Activated naive CD4-positive, alpha-beta T cell treated with anti-CD3 and anti-CD28 coated beads, Interleukin-2, amount 50 U/mL, for 24 hours (primary cell): ENCODE measurements around the gene CBS.
"Not testable (repeated sequence)": the region's sequence is repeated elsewhere in the genome, so short reads cannot be mapped to it uniquely, and the experiment has no call there.

Source experiments
- H3K27ac Mint-ChIP-seq: one replicate; pipeline ENCODE4 v1.8.0; 2021; ENCODE audit warnings: mild to moderate bottlenecking, mixed read lengths
- H3K27me3 Mint-ChIP-seq: one replicate; pipeline ENCODE4 v1.8.0; 2021; ENCODE audit warnings: mixed read lengths
- H3K36me3 Mint-ChIP-seq: one replicate; pipeline ENCODE4 v1.8.0; 2021; ENCODE audit warnings: mixed read lengths
- H3K4me1 Mint-ChIP-seq: one replicate; pipeline ENCODE4 v1.8.0; 2021; ENCODE audit warnings: mixed read lengths
- H3K4me3 Mint-ChIP-seq: one replicate; pipeline ENCODE4 v1.8.0; 2021; ENCODE audit warnings: mild to moderate bottlenecking, mixed read lengths
- H3K9me3 Mint-ChIP-seq: one replicate; pipeline ENCODE4 v1.8.0; 2021; ENCODE audit warnings: mixed read lengths

CBS gene

DNA sequence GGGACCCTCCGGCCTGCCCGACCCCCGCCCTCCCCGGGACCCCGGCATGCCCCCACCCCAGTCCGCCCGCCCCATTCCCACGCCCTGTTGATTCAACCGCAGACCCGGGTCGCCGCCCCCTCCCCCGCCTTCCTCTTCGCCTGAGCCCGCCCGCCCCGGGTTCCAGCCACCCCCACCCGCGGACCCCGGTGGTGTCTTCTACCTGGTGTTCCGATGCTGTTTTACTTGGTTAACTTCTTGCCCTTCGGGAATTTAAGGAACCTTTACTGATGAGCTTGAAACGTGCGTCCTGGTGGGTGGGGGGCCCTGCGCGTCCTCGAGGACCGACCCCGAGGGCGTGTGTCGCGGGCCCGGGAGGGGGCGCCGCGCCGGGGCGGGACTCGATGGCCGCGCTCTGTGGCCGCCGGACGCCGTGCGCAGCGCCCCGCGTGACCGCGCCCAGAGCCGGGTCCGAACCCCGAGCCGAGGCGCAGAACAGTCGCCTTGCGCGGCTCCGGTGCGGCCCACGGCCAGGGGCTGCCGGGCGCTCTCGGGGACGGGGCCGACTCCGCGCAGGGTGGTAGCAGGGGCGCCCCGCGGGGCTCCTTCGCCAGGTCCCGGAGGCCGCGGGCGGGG, 495 bp upstream of the CBS start:
- not testable (repeated sequence) for H3K36me3 Mint-ChIP-seq, H3K27ac Mint-ChIP-seq, H3K27me3 Mint-ChIP-seq, H3K9me3 Mint-ChIP-seq, H3K4me1 Mint-ChIP-seq, H3K4me3 Mint-ChIP-seq

GRCh38 chr21:43074401-43075169, 1.1 kb downstream of the CBS start:
- H3K27me3 Mint-ChIP-seq, H3K27ac Mint-ChIP-seq, H3K9me3 Mint-ChIP-seq, H3K4me1 Mint-ChIP-seq, H3K4me3 Mint-ChIP-seq, H3K36me3 Mint-ChIP-seq: not testable (repeated sequence)

GRCh38 chr21:43072742-43073141, 2.9 kb downstream of the CBS start:
- H3K27me3 Mint-ChIP-seq, H3K36me3 Mint-ChIP-seq, H3K4me1 Mint-ChIP-seq, H3K9me3 Mint-ChIP-seq, H3K27ac Mint-ChIP-seq, H3K4me3 Mint-ChIP-seq: not testable (repeated sequence)

GRCh38 chr21:43069682-43070081, 6.0 kb downstream of the CBS start:
- not testable (repeated sequence) for H3K36me3 Mint-ChIP-seq, H3K27me3 Mint-ChIP-seq, H3K4me1 Mint-ChIP-seq, H3K27ac Mint-ChIP-seq, H3K9me3 Mint-ChIP-seq, H3K4me3 Mint-ChIP-seq

- not testable (repeated sequence) for H3K36me3 Mint-ChIP-seq, H3K27me3 Mint-ChIP-seq, H3K4me1 Mint-ChIP-seq, H3K27ac Mint-ChIP-seq, H3K9me3 Mint-ChIP-seq, H3K4me3 Mint-ChIP-seq
Measured at GRCh38 chr21:43068065-43068464, 7.6 kb downstream of the CBS start.

DNA sequence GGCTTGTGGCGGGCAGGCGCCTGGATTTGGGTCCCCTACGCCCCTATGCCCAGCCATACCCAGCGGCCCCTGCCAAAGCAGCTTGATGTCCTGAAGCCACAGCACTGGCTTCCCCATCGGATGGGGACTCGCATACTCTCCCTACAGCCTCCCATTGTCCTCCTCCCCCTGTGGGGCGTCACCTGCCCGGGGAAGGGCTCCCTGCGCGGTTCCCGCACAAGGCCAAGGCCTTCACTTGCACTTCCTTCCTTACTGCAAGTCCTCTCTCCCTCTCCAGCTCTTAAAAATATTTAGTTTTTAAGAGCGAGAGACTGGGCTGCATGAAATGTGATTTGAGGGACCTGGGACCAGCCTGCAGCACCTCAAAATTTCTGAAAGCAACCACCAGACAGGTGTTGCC, 8.9 kb downstream of the CBS start:
- not testable (repeated sequence) for H3K36me3 Mint-ChIP-seq, H3K9me3 Mint-ChIP-seq

DNA sequence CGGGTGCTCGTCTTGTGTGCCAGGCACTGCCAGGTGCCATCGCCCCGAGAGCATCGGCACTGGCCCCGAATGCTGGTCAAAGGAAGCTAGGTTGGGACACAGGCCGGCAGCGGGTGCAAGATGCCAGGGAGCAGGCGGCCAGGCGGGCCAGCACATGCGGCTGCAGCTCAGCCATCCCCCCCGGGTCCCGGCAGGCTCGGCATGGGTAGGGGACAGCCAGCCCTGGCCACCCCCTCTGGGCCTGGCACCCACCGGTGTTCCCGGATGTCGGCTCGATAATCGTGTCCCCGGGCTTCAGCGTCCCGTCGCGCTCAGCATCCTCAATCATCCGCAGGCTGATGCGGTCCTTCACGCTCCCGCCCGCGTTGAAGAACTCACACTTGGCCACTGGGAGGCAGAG, 9.6 kb downstream of the CBS start:
- H3K27me3 Mint-ChIP-seq, H3K27ac Mint-ChIP-seq, H3K4me3 Mint-ChIP-seq, H3K4me1 Mint-ChIP-seq, H3K36me3 Mint-ChIP-seq, H3K9me3 Mint-ChIP-seq: not testable (repeated sequence)

More for the DNA sequence above, 8.9 kb downstream of the CBS start:
- H3K4me1 Mint-ChIP-seq, H3K27me3 Mint-ChIP-seq, H3K4me3 Mint-ChIP-seq, H3K27ac Mint-ChIP-seq: not testable (repeated sequence)

GRCh38 chr21:43064265-43064917, 11.2 kb downstream of the CBS start:
- not testable (repeated sequence) for H3K9me3 Mint-ChIP-seq, H3K27me3 Mint-ChIP-seq, H3K36me3 Mint-ChIP-seq, H3K27ac Mint-ChIP-seq, H3K4me1 Mint-ChIP-seq, H3K4me3 Mint-ChIP-seq

- not testable (repeated sequence) for H3K27ac Mint-ChIP-seq, H3K4me1 Mint-ChIP-seq, H3K36me3 Mint-ChIP-seq, H3K9me3 Mint-ChIP-seq, H3K27me3 Mint-ChIP-seq, H3K4me3 Mint-ChIP-seq
Measured at GRCh38 chr21:43062955-43063664, 12.5 kb downstream of the CBS start.

DNA sequence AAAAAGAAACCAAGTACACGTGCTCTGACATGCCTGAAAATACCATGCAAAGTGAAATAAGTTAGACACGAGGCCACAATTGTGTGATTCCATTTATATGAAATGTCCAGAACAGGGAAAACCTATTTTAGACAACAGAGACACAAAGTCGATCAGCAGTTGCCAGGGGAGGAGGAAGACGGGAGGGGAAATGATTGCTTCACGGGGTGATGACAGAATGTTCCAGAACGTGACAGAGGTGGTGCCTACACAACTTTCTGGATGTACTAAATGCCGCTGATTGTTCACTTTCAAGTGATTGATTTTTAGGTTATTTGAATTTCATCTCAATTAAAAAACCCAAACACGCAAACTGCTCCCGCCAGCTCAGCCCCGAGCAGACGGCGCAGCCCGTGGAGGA, 22.5 kb downstream of the CBS start:
- H3K36me3 Mint-ChIP-seq, H3K4me1 Mint-ChIP-seq, H3K27ac Mint-ChIP-seq, H3K9me3 Mint-ChIP-seq, H3K4me3 Mint-ChIP-seq, H3K27me3 Mint-ChIP-seq: not testable (repeated sequence)

DNA sequence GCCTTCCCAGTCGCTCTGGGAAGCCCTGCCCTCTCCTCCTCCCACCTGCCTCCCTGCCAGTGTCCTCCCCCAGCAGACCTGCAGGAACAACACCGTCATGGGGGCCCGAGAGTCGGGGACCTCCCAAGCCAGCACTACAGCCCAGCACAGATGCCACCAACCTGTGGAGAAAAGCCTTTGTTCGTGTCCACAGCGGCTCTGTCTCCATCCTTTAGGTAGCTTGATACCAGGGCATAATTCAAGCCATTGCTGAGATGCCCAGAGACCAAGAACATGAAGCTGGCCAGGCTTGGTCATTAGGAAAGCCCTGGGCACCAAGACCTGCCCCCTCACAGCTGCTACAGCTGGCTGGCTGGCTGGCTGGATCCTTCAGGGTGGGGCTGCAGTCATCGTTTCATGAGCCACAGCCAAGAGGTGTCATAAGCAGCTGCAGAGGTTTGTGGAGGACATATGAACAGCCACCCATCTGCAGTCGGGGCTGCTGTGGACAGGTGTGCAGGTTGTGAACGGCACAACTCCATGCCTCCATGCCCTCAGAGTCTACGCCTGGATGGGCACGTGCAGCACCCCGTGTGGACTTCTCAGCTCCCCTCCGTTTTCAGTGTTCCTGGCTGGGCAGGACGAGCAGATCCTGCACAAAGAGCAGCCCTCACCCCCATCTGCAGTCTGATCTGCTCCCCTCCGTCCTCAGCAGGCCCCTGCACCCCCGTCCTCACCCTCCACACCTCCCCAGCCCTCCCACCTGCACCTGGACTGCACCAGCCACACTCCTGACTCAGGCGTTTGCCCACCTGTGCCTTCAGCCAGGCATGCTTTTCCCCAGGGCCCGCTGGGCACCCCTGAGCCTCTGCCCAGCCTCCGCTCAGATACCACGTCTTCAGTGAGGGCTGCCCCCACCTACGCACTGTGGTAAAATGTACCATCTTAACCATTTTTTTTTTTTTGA, 29.5 kb downstream of the CBS start:
- not testable (repeated sequence) for H3K27me3 Mint-ChIP-seq, H3K27ac Mint-ChIP-seq, H3K9me3 Mint-ChIP-seq, H3K36me3 Mint-ChIP-seq, H3K4me3 Mint-ChIP-seq, H3K4me1 Mint-ChIP-seq

GRCh38 chr21:43045165-43045875, 30.3 kb downstream of the CBS start:
- H3K36me3 Mint-ChIP-seq, H3K9me3 Mint-ChIP-seq, H3K4me1 Mint-ChIP-seq, H3K27me3 Mint-ChIP-seq, H3K27ac Mint-ChIP-seq: not testable (repeated sequence)
- peak overlapping the region; percentile 11 for H3K4me3 Mint-ChIP-seq

DNA sequence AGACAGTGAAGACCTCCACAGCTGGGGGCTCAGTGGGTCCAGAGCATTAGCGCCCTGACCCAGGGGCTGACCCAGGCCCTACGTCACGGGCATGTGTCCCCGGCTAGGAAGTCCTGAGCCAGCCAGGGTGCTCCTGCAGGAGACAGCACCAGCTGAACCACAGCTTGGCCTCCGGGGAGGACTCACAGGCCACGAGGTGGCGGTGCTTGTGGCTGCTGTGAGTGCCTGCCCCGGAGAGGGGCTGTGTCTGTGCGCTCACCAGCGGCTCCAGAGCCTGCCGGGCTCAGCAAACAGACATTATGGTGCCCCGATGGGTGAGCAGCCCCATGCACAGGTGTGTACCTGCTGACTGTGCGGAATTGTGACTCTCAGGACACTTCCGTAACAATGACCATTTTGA, 31.1 kb downstream of the CBS start:
- not testable (repeated sequence) for H3K27ac Mint-ChIP-seq, H3K9me3 Mint-ChIP-seq, H3K27me3 Mint-ChIP-seq, H3K4me1 Mint-ChIP-seq, H3K36me3 Mint-ChIP-seq, H3K4me3 Mint-ChIP-seq

DNA sequence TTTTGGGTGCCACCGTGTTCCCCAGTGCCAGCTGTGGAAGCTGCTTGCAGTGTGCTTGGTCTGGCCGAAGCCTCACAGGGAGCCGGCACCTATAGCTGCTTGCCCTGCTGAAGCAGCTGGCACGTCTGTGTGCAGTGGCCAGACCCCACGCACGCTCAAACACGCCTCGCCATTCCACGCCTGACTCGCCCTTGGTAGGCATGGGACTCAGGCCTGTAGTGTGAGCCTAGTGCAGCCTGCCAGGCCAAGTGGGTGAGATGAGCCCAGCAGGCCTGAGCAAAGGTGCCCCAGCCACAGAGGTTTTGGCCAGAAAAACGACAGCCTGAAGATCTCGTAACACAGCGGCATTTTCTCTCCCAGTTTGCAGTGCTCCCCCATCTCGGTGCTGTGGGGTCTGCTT, 32.3 kb downstream of the CBS start:
- H3K4me1 Mint-ChIP-seq, H3K36me3 Mint-ChIP-seq, H3K27ac Mint-ChIP-seq, H3K27me3 Mint-ChIP-seq, H3K9me3 Mint-ChIP-seq, H3K4me3 Mint-ChIP-seq: not testable (repeated sequence)

DNA sequence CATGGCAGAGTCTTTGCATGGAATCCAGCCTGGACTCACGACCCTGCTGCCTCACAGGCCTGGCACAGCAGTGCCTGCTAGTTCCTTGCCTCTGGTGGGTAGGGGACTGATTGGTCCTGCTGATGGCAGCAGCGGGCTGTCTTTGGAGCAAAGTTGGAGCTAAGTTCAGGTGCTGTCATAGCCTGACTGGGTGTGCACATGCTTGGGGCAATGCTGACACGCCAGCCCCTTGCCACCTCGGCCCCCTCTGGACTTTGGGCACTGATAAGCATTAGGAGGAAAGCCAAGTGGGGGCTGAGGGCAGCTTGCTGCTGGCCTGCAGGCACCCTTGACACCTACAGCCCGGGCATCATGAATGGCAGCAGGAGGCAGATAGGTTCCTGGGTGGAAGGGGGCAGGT, 33.5 kb downstream of the CBS start:
- H3K9me3 Mint-ChIP-seq, H3K27ac Mint-ChIP-seq, H3K4me3 Mint-ChIP-seq, H3K36me3 Mint-ChIP-seq, H3K27me3 Mint-ChIP-seq, H3K4me1 Mint-ChIP-seq: not testable (repeated sequence)
